ENCODE results near the gene CFAP100. TPM values are rescaled to one million over a fixed set of nuclear protein-coding genes. Genes with fewer than 3 reads are reported as not detected.

CFAP100 gene
- total RNA-seq, 4 donors from 2014 or later: 6.1 TPM; not detected in 3

DNA sequence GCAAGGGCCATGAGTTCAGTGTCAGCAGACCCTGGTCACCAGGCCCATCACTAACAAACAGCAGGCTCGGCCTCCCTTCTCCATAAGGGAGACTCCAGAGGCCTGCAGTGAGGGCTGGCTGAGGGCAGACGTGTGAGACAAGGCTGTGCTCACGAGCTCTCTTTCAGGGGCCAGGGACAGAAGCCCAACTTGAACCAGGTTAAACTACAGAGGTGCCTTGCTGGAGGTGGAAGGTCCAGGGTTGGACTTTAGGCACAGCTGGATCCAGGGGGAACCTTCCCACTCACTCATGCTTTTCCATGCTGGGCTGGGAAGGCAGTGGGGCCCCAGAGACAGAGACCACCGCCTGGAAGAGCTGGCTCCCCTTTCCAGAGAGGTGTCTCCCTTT, 19.0 kb downstream of the CFAP100 start:
- Histone ChIP-seq H3K36me3 (no peaks in the 10 kb centered on the region), H3K4me3 (no peak overlapping the region), H3K9me3 (no peaks in the 10 kb centered on the region), H3K27me3 (peaks cover 0 to 60% of the 10 kb centered on the region in 2 donors), H3K27ac (no peak overlapping the region), H3K4me1 (no peaks in the 10 kb centered on the region)
- TF ChIP-seq POLR2A (IDR thresholded peaks at IDR 0.05) (no peak), EP300 (IDR thresholded peaks at IDR 0.05) (no peak)
- TF ChIP-seq, protein P1, sequence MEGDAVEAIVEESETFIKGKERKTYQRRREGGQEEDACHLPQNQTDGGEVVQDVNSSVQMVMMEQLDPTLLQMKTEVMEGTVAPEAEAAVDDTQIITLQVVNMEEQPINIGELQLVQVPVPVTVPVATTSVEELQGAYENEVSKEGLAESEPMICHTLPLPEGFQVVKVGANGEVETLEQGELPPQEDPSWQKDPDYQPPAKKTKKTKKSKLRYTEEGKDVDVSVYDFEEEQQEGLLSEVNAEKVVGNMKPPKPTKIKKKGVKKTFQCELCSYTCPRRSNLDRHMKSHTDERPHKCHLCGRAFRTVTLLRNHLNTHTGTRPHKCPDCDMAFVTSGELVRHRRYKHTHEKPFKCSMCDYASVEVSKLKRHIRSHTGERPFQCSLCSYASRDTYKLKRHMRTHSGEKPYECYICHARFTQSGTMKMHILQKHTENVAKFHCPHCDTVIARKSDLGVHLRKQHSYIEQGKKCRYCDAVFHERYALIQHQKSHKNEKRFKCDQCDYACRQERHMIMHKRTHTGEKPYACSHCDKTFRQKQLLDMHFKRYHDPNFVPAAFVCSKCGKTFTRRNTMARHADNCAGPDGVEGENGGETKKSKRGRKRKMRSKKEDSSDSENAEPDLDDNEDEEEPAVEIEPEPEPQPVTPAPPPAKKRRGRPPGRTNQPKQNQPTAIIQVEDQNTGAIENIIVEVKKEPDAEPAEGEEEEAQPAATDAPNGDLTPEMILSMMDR (IDR thresholded peaks at IDR 0.05): no peak
- peak in 1 of 2 donors; percentile 1 for DNase-seq (ENCODE audit: low spot score in 2 of 2)
- 71 to 78% methylated on average over 4 of the region's 4 CpGs for WGBS, 2 donors

DNA sequence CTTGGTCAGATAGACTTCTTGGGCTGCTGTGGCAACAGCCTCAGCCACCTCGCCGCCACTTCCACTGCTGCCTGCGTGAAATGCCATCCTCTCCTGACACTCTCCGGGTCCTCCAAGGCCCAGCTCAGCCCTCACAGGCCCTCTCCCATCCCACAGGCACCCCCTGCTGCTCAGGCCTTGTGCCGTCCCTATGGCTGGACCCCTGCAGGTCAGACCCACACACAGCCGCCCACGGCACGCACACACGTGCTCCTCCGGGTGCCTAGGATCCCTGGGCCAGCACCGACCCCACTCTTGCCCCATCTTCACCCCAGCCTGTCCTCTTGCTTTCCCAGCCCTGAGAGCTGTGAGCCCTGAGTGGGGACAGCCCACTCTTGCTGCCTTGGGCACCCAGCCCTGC, 19.7 kb downstream of the CFAP100 start:
- Histone ChIP-seq H3K4me3 (no peak overlapping the region), H3K9me3 (no peaks in the 10 kb centered on the region), H3K27ac (no peak overlapping the region), H3K4me1 (no peaks in the 10 kb centered on the region), H3K36me3 (no peaks in the 10 kb centered on the region), H3K27me3 (peaks cover 0 to 60% of the 10 kb centered on the region in 2 donors)
- WGBS, 2 donors: 80 to 91% methylated on average over 11 of the region's 11 CpGs
- TF ChIP-seq, protein P1 (IDR thresholded peaks at IDR 0.05): no peak
- no peak for TF ChIP-seq POLR2A (IDR thresholded peaks at IDR 0.05)
- no peak for TF ChIP-seq EP300 (IDR thresholded peaks at IDR 0.05)
- DNase-seq (ENCODE audit: low spot score in 2 of 2): no peak

DNA sequence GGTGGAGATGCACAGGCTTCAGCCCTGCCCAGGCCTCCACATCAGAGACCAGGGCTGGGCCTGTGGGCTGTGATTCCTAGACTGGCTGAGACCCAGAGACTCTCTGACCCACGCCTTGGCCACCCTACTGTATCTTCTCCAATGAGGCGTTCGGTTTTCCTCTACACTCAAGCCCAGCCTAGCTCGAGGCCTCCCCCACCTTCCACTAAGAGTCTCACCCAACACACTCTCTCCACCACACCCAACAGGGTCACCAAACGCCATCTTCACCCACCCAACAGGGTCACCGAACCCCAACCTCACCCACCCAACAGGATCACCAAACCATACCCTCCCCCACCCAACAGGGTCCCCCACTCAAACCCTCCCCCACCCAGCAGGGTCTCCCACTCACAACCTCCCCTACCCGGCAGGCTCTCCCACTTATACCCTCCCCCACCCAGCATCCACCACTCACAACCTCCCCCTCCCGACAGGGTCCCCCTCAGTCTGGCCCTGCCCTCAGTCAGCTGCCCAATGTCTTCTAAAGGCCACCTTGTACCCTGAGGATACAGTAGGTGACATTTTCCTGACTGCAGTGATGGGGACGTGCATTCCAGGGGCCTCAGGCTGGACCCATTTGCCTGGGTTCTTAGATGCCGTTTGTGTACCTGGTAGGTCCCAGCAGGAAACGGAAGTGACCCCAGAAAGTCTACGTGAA, 20.4 kb downstream of the CFAP100 start:
- no peak overlapping the region for H3K27ac ChIP-seq
- no peaks in the 10 kb centered on the region for H3K4me1 ChIP-seq
- no peak overlapping the region for H3K4me3 ChIP-seq
- H3K36me3 ChIP-seq: no peaks in the 10 kb centered on the region
- 84 to 90% methylated on average over 12 of the region's 12 CpGs for WGBS, 2 donors
- TF ChIP-seq EP300 (IDR thresholded peaks at IDR 0.05) (no peak), POLR2A (IDR thresholded peaks at IDR 0.05) (no peak)
- TF ChIP-seq, protein P1 (IDR thresholded peaks at IDR 0.05): no peak
- DNase-seq (ENCODE audit: low spot score in 2 of 2): no peak
- no peaks in the 10 kb centered on the region for H3K9me3 ChIP-seq
- H3K27me3 ChIP-seq: peaks cover 0 to 55% of the 10 kb centered on the region in 2 donors

DNA sequence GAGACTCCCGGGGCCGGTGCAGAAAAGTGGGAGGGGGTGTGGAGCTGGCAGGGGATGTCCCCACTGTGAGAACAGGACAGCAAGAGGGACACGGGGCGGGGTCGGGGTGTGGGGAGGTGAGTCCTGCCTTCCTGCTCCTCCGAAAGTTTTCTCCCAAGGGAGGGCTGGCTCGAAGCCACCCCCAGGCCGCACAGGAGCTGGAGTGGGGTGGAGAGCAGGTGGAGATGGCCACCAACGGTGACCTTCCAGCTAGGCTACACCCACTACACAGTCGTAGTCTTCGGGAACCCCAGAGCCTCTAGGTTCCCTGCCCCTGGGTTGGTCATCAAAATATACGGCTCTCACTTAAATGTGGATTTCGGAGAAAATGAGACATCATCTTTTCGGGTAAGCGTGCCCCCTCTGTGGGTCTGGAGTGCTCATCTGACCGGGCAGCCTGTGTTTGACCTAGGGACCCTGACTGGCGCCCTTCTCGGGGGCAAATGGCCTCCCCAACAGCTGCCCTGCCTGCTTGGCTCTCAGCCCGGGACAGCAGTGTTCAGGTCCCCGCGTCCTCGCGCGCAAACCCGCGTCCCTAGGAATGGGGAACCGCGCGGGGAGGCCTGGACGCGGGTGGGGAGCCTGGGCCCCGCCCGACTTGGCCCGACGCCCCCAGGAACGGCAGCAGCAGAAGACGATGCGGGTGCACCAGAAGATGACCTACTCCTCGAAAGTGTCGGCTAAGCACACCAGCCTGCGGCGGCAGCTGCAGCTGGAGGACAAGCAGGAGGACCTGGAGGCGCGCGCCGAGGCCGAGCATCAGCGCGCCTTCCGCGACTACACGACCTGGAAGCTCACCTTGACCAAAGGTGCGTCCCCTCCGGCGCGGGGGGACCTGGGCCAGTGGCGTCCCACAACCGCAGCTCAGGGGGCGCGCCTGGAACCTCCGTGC, 21.2 kb downstream of the CFAP100 start:
- Histone ChIP-seq H3K9me3 (no peaks in the 10 kb centered on the region), H3K36me3 (no peaks in the 10 kb centered on the region), H3K4me1 (no peaks in the 10 kb centered on the region), H3K4me3 (no peak overlapping the region), H3K27me3 (peaks cover 0 to 55% of the 10 kb centered on the region in 2 donors), H3K27ac (no peak overlapping the region)
- TF ChIP-seq POLR2A (IDR thresholded peaks at IDR 0.05): no peak
- WGBS, 2 donors: 56 to 64% methylated on average over 20 to 61 of the region's 61 CpGs
- no peak for DNase-seq (ENCODE audit: low spot score in 2 of 2)

DNA sequence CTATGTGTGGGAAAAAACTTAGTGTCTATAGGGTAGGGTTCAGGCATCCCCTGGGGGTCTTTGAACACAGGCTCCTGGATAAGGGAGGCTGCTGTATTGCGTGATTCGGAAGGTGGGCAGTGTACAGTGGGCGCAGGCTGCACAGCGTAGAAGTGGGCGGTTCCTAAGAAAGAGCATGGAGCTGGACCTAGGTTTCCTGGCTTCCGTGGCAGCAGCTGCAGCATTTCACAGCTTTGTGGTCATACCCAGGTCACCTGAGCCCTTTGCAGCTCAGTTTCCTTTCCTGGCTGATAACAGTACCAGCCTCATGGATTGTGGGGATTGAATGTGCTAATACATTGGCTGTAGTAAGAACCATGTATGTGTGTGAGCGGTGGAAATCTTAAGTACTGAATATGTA, 22.2 kb downstream of the CFAP100 start:
- 75 to 81% methylated on average over 7 of the region's 7 CpGs for WGBS, 2 donors
- no peak overlapping the region for H3K4me3 ChIP-seq

More for the DNA sequence above, 22.2 kb downstream of the CFAP100 start:
- H3K36me3 ChIP-seq: no peaks in the 10 kb centered on the region
- peaks cover 0 to 55% of the 10 kb centered on the region in 2 donors for H3K27me3 ChIP-seq
- no peaks in the 10 kb centered on the region for H3K4me1 ChIP-seq
- H3K9me3 ChIP-seq: no peaks in the 10 kb centered on the region
- DNase-seq (ENCODE audit: low spot score in 2 of 2): no peak
- TF ChIP-seq, protein P1 (IDR thresholded peaks at IDR 0.05): no peak
- TF ChIP-seq POLR2A (IDR thresholded peaks at IDR 0.05) (no peak), EP300 (IDR thresholded peaks at IDR 0.05) (no peak)
- no peak overlapping the region for H3K27ac ChIP-seq

Data from tibial nerve (tissue), 4 donors.